ENCODE measurements around the gene CSNK1D. TPM values are rescaled to one million over a fixed set of nuclear protein-coding genes. Genes with fewer than 3 reads are reported as not detected.

Gene CSNK1D
- polyA plus RNA-seq, 1 donor from 2014 or later: 29.9 TPM

DNA sequence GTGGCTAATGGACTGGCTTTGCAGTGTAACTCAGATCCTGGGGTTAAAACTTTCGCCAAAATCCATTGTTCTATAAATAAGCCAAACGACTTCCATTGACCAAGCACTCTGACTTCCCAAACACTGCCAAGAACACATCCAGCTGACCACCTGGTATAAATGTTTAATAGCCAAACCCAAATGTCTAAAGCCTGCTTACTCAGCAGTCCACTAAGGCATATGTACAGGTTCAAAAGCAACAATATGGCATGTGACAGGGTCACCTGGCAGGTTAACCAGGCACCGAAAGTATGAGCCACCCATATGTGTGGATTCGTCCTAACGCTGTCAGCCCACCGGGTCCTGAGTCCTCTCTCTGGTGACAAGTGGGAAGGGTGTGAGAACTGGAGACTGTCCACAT is 2.1 kb downstream of the CSNK1D start:
- Histone ChIP-seq H3K9ac (ENCODE audit: low read length) (no peak overlapping the region), H3K79me2 (replicated peaks; ENCODE audit: insufficient read depth, low read length) (peaks cover 60% of the 10 kb centered on the region), H3K27ac (ENCODE audit: low read length) (no peak overlapping the region), H3F3A (ENCODE audit: insufficient read depth, low read length, poor library complexity, severe bottlenecking) (no peaks in the 10 kb centered on the region), H3K27me3 (ENCODE audit: insufficient read depth, low read depth, low read length) (no peaks in the 10 kb centered on the region), H3K36me3 (ENCODE audit: insufficient read depth, low read length) (no peaks in the 10 kb centered on the region), H3K9me3 (ENCODE audit: low read length) (no peaks in the 10 kb centered on the region), H2AFZ (ENCODE audit: low read depth, low read length) (no peak overlapping the region), H3K4me3 (ENCODE audit: low read length) (peak overlapping the region; percentile 95), H3K9me2 (ENCODE audit: insufficient read depth, low read length) (no peaks in the 10 kb centered on the region), H3K4me2 (ENCODE audit: low read length) (no peak overlapping the region), H4K20me1 (ENCODE audit: insufficient read depth) (peaks cover 42% of the 10 kb centered on the region)
- TF ChIP-seq POLR2AphosphoS5 (IDR thresholded peaks at IDR 0.05) (no peak), EP300 (conservative IDR thresholded peaks at IDR 0.05; ENCODE audit: poor library complexity, severe bottlenecking) (no peak), CTCF (IDR thresholded peaks at IDR 0.05; ENCODE audit: poor library complexity, severe bottlenecking) (no peak), EZH2 (IDR thresholded peaks at IDR 0.05; ENCODE audit: borderline replicate concordance, insufficient read depth, low read length, poor library complexity, severe bottlenecking) (no peak), SMC3 (conservative IDR thresholded peaks at IDR 0.05; ENCODE audit: poor library complexity) (no peak), TAF1 (IDR thresholded peaks at IDR 0.05; ENCODE audit: low read depth) (no peak), RAD21 (conservative IDR thresholded peaks at IDR 0.05) (no peak), MXI1 (conservative IDR thresholded peaks at IDR 0.05; ENCODE audit: poor library complexity, severe bottlenecking) (no peak)
- TF ChIP-seq, protein P1, sequence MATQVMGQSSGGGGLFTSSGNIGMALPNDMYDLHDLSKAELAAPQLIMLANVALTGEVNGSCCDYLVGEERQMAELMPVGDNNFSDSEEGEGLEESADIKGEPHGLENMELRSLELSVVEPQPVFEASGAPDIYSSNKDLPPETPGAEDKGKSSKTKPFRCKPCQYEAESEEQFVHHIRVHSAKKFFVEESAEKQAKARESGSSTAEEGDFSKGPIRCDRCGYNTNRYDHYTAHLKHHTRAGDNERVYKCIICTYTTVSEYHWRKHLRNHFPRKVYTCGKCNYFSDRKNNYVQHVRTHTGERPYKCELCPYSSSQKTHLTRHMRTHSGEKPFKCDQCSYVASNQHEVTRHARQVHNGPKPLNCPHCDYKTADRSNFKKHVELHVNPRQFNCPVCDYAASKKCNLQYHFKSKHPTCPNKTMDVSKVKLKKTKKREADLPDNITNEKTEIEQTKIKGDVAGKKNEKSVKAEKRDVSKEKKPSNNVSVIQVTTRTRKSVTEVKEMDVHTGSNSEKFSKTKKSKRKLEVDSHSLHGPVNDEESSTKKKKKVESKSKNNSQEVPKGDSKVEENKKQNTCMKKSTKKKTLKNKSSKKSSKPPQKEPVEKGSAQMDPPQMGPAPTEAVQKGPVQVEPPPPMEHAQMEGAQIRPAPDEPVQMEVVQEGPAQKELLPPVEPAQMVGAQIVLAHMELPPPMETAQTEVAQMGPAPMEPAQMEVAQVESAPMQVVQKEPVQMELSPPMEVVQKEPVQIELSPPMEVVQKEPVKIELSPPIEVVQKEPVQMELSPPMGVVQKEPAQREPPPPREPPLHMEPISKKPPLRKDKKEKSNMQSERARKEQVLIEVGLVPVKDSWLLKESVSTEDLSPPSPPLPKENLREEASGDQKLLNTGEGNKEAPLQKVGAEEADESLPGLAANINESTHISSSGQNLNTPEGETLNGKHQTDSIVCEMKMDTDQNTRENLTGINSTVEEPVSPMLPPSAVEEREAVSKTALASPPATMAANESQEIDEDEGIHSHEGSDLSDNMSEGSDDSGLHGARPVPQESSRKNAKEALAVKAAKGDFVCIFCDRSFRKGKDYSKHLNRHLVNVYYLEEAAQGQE (IDR thresholded peaks at IDR 0.05; ENCODE audit: borderline replicate concordance): no peak

GRCh38 chr17:82270651-82271050 is 2.8 kb downstream of the CSNK1D start:
- H3K27me3 ChIP-seq (ENCODE audit: insufficient read depth, low read depth, low read length): no peaks in the 10 kb centered on the region
- peaks cover 47% of the 10 kb centered on the region for H4K20me1 ChIP-seq (ENCODE audit: insufficient read depth)
- H3K9me3 ChIP-seq (ENCODE audit: low read length): no peaks in the 10 kb centered on the region
- no peak overlapping the region for H2AFZ ChIP-seq (ENCODE audit: low read depth, low read length)
- TF ChIP-seq EZH2 (IDR thresholded peaks at IDR 0.05; ENCODE audit: borderline replicate concordance, insufficient read depth, low read length, poor library complexity, severe bottlenecking): no peak
- TF ChIP-seq POLR2AphosphoS5 (IDR thresholded peaks at IDR 0.05): no peak
- TF ChIP-seq EP300 (conservative IDR thresholded peaks at IDR 0.05; ENCODE audit: poor library complexity, severe bottlenecking): no peak
- TF ChIP-seq, protein P1 (IDR thresholded peaks at IDR 0.05; ENCODE audit: borderline replicate concordance): no peak
- no peak for TF ChIP-seq SMC3 (conservative IDR thresholded peaks at IDR 0.05; ENCODE audit: poor library complexity)
- no peak for TF ChIP-seq CTCF (IDR thresholded peaks at IDR 0.05; ENCODE audit: poor library complexity, severe bottlenecking)
- no peak for TF ChIP-seq TAF1 (IDR thresholded peaks at IDR 0.05; ENCODE audit: low read depth)
- TF ChIP-seq RAD21 (conservative IDR thresholded peaks at IDR 0.05): no peak
- TF ChIP-seq MXI1 (conservative IDR thresholded peaks at IDR 0.05; ENCODE audit: poor library complexity, severe bottlenecking): no peak
- no peaks in the 10 kb centered on the region for H3K9me2 ChIP-seq (ENCODE audit: insufficient read depth, low read length)
- peaks cover 68% of the 10 kb centered on the region for H3K79me2 ChIP-seq (replicated peaks; ENCODE audit: insufficient read depth, low read length)
- no peak overlapping the region for H3K27ac ChIP-seq (ENCODE audit: low read length)
- no peaks in the 10 kb centered on the region for H3K36me3 ChIP-seq (ENCODE audit: insufficient read depth, low read length)
- no peak overlapping the region for H3K9ac ChIP-seq (ENCODE audit: low read length)
- H3K4me3 ChIP-seq (ENCODE audit: low read length): no peak overlapping the region
- H3F3A ChIP-seq (ENCODE audit: insufficient read depth, low read length, poor library complexity, severe bottlenecking): no peaks in the 10 kb centered on the region
- H3K4me2 ChIP-seq (ENCODE audit: low read length): no peak overlapping the region

All from neural cell (in vitro differentiated cells).